Activated CD4-positive, alpha-beta T cell treated with anti-CD3 and anti-CD28 coated beads, Interleukin-2, amount 50 U/mL, for 1 hour (primary cell): ENCODE data around the gene NSG1.

Experiments
- DNase-seq: peaks from one replicate; pipeline ENCODE4 v3.0.0-alpha.2; 2020

The NSG1 gene

DNA sequence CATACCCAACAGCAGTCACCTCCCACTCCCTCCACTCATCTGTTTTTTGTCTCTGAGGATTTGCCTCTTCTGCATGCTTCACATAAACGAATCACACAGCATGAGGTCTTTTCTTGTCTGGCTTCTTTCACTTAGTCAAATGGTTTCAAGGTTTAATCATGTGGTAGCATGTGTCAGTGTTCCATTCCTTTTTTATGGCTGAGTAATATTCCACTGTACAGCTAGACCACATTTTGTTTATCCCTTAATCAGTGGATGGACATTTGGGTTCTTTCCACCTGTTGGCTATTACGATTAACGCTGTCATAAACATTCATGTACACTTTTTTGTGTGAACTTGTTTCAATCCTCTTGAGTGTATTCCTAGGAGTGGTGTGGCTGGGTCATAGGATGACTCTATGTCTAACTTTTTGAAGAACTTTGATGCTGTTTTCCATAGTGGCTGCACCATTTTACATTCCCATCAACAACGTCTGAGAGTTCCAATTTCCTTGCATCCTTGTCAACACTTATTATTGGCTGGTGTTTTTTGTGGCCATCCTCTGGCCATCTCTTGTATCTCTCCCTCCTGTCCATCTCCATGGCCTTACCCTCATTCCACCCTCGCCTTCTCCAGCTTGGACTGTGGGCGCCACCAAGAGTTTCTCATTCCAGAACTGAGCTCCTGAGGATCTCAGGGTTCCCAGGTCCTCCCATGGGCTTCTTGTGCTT lies 12.4 kb upstream of the NSG1 start:
- DNase-seq, result no peak

DNA sequence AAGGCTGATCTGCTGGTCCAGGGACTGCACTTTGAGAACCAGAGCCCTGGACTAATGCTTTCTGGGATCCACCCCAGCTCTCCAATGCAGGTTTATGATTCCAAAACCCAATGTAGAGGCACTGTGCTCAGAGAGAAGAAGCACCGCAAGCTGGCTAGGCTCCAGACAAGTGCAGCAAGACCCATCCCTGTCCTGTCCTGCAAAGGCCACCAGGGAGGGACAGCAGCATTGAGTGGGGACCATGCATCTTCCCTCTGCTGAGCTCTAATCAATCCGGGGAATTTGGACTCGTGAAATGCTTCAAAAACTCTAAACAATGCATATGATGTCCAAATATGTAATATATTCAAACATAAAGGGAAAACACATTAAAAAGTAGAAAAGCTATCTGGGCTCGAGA lies 10.8 kb upstream of the NSG1 start:
- no peak for DNase-seq

DNA sequence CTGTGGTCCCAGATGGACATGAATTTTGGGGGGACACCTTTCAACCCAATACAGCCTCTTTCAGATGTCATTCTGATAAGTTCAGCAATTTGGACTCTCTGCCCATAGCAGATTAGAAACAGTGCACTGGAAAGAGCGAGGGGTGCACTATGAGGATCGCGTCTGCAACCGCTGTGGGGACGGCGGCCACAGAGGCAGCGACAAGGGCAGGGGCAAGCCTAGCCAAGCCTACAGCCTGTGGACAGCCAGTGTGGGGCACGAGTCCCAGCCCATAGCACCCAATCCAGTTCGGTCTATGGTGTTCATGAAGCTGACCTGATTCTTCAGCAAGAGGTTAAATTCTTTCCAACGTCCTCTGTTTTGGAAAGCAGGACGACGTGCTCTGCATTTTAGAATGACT lies 9.7 kb upstream of the NSG1 start:
- DNase-seq, result no peak

DNA sequence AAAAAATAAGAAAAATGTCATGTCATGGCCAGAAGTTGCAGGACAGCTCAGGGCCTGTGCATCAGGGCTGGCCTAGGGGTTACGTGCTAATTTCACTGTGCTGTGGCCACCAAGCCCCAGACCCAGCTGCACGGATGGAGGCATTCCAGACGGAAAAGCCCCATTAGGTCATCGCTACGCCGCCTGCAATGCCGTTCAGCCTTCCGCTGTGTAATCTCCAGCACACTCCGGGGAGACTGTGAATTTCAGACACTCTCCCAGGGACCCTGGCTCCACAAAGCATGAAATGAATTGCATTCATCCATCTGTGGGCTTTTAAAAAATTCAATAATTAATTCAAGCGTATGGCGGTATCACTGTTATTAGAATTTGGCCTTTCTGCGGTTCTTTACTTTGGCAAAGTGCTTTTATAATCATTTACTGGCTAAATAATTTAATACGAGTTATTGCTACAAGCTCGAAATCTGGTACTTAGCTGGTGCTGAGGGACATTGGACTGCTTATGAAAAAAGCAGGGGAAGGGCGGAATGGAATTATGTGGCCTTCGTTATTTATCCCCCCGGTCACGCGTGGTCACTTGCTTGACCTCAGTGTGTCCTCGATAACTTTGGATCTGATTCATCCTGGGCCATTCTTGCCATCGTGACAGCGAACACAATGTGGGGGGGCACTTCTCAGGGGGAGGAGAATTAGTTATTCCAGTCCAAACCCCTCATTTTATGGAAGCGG lies 9.0 kb upstream of the NSG1 start:
- no peak for DNase-seq

DNA sequence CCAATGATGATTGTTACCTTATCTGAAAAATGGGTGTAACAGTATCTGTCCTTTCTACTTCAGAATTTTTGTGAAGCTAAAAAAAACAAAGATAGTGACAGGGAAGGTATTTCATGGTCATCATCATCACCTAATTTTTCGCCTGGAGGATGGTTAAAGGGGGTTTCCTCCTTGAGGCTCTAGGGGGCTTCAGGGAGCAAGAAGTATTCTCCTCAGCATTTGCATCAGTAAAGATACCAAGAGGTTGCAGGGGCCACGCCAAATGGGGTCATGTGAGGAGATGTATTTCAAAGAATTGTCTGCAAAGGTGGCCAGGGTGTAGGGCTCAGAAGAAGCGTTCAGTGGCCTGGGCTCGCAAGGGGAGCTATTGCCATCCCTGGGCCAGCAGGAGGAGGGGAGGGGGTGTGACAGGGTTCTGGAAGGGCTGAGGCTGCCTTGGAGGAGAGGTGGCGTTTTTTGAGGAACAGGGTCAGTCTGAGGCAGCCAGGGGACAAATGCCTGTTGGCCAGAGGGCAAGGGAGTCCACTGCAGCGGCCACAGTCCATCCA lies 7.3 kb upstream of the NSG1 start:
- DNase-seq, result no peak

DNA sequence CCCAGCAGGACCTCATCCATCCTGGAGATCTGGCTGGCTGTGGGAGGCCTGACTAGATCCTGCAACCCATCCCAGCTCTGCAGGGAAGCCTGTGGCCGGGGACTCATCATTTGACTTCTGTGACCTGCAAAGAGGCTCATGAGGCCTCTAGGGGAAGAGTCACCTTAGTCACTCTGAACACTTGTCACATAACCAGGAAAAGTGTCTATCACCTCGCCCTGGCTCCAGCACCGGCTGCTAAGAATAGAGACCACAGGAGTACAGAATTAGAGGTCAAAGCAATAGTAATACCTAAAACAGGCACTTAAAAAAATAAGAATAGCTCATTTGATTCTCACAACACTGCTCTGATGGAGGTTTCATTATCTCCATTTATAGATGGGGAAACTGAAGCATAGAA lies 3.8 kb upstream of the NSG1 start:
- DNase-seq, result no peak

DNA sequence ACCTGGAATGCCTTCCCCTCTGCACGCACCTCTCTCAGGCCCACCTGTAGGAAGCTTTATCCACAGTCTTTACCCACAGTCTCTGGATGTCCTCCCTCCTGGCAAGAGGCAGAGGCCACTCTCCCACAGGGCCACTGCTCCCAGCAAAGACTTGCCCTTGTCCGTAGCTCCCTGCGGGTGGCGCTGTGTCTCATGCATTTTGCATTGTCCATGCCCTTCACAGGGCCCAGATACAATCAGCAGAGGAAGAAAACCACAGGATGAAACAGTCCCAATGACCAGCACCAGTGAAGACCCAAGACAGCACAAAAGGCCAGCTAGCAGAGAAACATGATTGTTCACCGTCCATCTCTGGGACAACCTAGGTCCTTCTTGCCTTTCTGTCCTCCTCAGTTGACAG lies 2.1 kb upstream of the NSG1 start:
- DNase-seq, result peak; percentile 8

DNA sequence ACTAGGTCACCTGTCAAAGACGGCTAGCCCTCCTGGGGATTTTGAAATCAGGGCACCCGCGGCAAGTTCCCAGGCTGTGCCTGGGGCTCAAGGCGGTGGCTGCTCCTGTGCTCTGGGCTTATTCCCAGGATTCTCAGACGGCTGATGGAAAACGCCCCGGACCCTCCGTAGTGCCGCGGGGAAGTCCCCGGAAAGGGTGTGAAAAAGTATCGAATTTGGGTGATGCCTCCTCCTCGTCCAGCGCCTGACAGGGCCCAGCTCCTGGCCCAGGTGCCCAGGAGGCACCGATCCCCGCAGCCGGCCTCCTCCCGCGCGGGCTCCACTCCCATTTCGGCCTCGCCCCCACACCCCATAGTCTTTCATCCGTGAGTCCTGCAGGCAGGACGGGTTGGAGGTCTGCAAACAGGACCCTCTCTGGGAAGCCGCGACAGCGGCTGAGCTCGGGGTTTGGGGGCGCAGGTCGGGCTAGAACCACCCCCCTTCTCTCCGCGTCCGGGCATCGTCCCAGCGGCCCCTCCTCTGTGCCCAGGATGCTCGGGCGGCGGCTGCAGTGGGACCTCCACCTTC lies 1.1 kb upstream of the NSG1 start:
- DNase-seq, result no peak

DNA sequence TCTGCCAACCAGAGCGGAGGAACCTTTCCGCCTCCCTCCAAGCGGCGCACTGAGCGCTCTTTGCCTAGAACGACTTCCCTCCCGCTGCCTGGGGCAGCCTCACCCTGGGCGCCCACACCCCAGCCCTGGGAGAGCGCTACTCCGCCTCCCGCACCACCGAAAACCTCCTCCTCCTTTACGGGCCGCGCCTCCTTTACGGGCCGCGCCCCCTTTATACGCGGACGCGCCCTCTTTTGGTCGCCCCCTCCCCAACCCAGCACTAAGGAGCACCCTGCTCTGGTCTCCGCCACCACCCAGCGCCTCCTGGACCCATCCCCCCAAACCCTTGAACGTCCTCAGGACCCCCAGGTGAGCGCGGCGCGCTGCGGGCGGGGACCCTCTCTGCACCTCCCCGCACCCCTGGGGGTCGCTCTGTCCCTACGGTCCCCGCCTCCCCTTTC lies 586 bp upstream of the NSG1 start:
- peak; percentile 17 for DNase-seq

DNA sequence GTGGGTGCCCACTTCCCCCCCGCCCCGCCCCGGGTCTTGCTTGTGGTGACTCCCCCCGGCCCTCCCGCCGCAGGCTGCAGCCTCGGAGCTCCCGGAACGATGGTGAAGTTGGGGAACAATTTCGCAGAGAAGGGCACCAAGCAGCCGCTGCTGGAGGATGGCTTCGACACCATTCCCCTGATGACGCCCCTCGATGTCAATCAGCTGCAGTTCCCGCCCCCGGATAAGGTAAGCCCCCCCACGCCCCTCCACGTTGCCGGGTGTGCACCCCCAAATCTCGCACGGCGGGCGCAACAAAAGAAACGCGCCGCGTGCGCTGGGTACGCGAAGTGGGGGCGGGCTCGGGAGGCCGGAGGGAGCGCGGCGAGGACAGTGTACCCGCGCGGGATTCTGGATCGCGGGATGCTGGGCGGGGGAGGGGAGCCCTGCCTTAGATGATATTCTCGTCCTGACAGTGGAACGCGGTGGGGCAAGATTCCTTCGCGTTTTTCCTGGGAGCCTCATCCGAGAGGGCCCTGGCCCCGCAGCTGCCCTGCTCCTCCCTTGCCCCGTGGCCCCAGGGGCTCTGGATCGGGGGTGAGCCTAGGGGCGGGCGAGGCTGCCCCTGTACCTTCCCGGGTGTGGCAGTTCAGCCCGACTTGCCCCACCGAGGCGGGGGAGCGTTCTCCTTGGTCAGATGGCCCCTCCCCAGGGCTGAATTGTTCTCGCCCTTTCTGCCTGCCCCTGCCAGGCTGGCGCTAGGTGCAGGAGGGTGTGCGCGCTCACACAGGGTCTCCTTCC lies 819 bp downstream of the NSG1 start:
- DNase-seq, result no peak

DNA sequence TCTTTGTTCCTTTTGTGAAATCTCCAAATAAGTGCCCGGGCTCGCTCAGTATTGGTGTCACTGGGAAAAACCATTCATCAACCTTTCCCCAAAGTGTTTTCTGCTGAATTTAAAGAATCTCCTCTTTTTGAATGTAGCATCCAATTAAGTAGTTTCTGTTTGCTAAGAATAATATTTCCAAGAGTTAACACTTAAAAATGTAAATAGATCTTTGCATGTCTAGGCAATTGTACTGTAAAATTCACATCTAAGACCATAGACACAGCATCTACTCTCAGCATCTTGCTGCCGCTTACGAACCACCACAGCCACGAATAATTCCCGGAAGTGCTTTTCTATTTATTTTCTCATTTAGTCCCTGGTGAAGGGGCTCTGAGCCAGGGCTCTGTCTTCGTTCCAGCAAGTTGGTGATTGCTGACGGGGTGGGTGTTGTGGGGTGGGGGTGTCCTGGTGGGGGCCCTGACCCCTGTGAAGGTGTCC lies 1.4 kb downstream of the NSG1 start:
- no peak for DNase-seq

DNA sequence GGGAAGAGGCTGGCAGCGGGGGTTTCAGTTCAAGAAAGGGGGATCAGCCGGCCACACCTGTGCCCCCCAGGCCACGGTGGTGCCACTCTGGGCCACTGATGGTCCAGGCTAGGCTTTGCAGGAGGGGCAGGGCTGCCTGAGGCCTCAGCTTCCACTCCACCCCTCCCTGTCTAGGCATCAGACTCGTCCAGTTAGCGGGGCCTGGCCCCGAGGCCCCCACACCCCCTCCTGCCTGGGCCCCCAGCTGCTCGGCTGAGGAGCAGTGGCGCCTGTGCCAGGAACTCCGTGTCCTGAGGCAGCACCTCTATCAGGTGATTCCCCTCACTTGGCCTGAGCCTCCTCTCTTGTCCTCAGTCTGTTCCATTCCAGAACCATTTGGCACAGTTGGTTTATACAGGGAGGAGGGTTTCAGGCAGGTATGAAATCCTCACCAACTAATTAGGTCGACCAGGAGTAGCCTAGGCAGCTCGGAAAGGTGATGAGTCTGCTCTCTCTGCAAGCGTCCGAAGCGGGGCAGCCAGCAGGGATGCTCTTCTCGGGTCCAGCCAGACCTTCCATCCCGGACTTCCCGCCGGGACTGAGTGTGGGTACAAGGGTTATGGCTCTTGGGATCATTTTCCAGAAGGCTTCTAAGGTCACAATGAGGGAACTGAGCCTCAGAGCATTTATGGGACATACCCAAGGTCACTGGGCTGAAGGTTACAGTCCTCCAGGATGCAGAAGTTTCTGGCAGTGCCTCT lies 2.1 kb downstream of the NSG1 start:
- no peak for DNase-seq

DNA sequence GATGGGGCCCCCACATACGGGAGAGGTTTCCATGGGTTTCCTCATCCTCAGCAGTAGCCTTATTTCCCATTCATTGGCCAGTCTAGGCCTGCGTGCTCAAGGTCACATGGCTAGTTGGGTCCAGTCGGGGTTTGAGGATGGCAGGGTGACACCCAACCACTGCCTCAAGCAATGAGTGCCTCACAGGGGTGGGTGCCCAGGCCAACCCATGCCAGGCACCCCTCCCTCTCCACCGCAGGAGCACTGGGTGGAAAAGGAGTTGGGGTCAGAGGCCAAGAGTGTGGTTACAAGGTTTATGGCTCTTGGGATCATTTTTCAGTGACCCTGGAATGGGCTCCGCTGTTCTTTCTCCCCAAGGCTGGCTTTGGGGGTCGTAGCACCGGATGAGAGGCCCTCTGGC lies 3.1 kb downstream of the NSG1 start:
- no peak for DNase-seq

DNA sequence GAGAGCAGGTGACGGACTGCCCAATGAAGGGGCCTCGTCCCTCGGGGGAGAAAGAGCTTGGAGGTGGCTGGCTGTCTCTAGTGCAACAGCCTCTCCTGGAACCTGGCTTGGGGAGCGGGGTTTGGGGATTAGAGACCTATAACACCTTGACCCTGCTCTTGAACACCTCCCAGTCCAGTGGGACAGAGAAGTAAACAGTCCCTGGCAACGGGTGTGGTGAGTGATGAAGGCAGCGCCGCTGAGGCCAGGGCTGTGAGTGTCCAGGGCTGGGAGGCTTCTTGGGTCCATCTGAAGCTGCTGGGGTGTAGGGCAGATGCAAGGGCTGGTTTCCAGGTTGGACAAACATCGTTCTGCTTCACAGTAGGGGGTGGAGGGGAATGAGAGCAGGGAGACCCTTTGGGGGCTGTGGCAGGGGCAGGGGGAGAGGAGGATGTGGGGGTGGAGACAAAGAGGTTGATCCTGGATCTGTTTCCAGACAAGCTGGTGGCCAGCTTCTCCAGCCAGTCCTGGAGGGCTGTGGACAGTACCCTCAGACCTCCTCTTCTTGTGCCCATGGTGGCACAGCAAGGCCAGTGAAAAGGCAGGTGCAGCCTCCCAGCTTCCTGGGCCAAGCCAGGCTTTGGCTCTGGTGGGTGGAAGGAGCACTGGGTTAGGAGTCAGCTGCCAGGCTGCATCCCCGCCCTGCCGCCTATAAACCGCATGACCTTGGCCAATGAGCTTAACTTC lies 3.8 kb downstream of the NSG1 start:
- DNase-seq, result no peak

DNA sequence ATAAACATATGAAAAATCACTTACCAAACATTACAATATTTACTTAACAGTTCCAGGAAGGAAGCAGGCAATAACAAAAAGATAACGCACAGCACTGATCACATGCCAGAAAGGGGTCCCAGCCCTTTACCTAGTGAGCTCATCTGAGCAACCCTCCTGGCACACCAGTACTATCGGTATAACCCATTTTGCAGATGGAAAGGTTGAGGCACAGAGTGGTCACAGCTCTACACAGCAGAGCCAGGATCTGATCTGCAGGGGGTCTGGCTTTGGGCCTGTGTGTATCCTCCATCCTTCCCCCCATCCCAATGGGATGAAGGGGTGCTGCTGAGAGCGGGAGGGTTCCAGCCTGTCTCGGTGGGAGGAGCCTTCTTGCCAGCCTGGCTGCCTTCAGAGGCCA lies 5.0 kb downstream of the NSG1 start:
- DNase-seq, result no peak

DNA sequence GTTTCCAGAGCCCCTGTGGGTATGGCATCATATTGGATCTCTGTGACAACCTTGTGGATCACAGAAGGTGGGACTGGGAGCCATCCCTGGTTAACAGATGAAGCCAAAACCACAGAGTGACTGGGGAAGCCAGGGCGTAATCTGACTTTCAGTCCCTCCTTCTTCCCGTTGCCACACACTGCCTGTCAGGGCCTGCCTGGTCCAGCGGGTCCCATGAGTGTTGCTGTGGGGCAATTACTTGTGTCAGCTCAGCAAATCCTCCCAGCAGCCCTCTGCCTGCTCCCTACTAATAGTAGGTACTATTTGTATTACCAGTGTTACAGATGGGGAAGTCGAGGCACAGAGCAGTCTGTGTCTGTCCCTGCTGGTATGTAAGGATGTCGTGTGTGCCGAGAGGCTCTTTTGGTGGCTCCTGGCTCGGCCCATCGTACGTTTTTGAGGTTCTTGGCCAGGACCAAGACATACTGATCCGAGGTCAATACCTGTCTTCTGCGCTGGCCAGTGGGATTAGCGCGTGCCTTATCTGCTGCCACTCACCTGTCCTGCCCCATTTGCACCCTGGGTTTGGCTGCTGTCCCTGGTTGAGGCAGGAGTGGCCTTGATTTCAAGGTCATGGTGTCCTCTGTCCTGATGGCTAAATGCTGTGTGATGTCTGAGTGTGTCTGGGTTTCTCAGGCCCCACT lies 5.7 kb downstream of the NSG1 start:
- no peak for DNase-seq

DNA sequence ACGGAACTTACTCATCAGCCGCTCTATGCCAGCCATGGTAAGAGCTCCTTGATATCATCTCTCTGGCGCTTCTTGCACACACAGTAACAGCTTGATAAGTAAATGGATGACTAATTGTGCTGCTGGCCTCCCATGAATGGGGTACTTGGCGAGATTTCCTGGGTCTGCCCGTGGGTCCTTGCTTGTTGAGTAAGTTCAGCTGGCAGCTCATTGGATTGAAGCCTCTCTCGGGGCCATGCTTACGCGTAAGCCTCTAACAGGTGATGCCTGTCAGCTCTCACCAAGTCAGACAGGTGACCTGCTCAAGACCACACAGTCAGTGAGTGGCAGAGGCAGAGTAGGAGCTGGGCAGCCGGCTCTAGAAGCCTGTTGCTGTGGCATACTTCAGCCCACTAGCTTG lies 7.7 kb downstream of the NSG1 start:
- no peak for DNase-seq

DNA sequence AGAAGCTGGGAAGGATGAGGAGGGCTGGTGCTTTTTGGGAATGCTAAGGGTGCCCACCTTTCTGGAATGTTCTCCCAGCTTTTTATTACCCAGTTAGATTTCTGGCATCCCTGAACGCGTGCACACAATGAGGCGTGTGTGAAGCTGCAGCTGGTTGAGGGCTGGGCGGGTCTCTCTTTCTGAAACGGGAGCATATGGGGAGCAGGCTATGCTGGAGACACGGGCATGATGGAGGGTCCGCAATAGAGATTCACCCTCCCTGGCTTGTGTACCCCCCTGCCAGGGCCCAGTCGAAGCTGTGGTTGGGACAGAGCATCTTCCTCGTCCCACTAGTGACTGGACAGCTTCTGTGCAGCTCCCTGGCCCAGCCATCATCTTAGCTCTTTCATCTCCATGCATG lies 8.5 kb downstream of the NSG1 start:
- no peak for DNase-seq

DNA sequence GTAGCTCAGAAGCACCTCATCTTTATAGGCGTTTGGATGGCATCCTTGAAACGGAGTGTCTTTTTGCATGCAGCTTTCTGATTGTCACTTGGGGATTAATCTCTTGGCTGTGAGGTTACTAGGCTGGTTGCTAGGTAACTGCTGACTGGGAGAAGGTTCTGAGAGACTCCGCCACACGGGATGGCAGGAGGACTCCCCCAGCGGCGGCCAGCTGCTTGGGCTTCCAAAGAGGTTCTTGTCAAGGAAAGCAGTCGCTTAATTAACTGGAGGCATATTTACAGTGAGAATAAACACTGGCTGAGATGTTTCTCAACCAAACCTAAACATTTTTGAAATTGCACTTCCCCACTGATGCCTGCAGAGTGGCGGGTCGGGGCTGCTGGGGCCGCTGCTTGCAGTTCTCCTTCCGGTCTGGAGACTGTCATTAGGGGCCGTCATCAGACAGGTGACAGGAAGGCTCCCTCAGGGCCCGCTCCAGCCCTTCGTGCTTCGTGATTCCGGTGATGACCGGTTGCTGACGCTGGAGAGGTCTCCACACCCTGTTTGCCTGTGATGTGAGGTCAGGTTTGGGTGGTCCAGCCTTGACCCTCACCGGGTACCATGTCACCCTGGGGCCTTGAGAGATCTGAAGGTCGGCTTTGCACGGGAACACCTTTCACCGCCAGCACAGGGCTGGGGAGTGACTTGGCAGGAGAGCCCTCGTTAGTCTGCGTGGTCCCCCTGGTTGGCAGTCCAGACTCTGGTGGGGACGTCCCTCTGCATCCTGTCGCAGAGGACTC lies 9.1 kb downstream of the NSG1 start:
- DNase-seq, result no peak
